Endothelial cell of umbilical vein (primary cell): Measurements from ENCODE around the gene PLPPR3. TPM values are rescaled to one million over a fixed set of nuclear protein-coding genes. Genes with fewer than 3 reads are reported as not detected.

ENCODE experiments used
- BruUV-seq: library from RNA; stranded (reverse); fragments of 400-500 nt; replicated peaks from 2 replicates; lab custom pipeline; 2021; lab: Mats Ljungman, UMichigan
- CTCF ChIA-PET: fragments of 300-600, 350-600 bp; sonication (Branson Sonifier 250); formaldehyde crosslinking; loops from one replicate; lab custom pipeline; 2021; ENCODE audit warnings: antibody characterized with exemption, inconsistent platforms; lab: Charles Lee
- POLR2A ChIA-PET: fragments of 300-600, 350-600 bp; sonication (Branson Sonifier 250); formaldehyde crosslinking; loops from one replicate; lab custom pipeline; 2021; ENCODE audit warnings: antibody characterized with exemption, inconsistent platforms; lab: Charles Lee
- DNase-seq: peaks from one replicate; pipeline ENCODE4 v3.0.0-alpha.2; 2011; ENCODE audit warnings: low read depth, low spot score
- FAIRE-seq: peaks from 2 replicates; lab custom pipeline; 2011; peaks lifted over from hg19 to GRCh38; lab: Jason Lieb, UNC
- H2AFZ ChIP-seq: 2 replicates; pipeline ENCODE4 v1.6.0; 2012; ENCODE audit warnings: low read depth, low read length, control low read depth, inconsistent platforms
- H3K27ac ChIP-seq: 2 replicates; pipeline ENCODE4 v1.5.1; 2011; ENCODE audit warnings: low read depth, mild to moderate bottlenecking, control low read depth, low read length, moderate library complexity; ENCODE audit not compliant: insufficient read depth
- H3K27me3 ChIP-seq, 2 experiments: 2 replicates each; pipeline versions ENCODE4 v1.6.0 to v1.6.1; 2011; ENCODE audit warnings: low read length in 2 of 2, mixed read lengths in 1 of 2; ENCODE audit not compliant: control insufficient read depth in 2 of 2, insufficient read depth in 2 of 2
- H3K36me3 ChIP-seq, 2 experiments: 2 replicates in 1 of 2; 3 replicates in 1 of 2; pipeline ENCODE4 v1.5.1; 2011; ENCODE audit warnings: low read length in 2 of 2, mild to moderate bottlenecking in 1 of 2, moderate library complexity in 1 of 2; ENCODE audit not compliant: control insufficient read depth in 2 of 2, insufficient read depth in 2 of 2; ENCODE audit errors: extremely low read depth in 1 of 2
- H3K4me1 ChIP-seq: 3 replicates; pipeline ENCODE4 v1.5.1; 2011; ENCODE audit warnings: mild to moderate bottlenecking, low read length; ENCODE audit not compliant: control insufficient read depth, insufficient read depth; ENCODE audit errors: extremely low read depth
- H3K4me2 ChIP-seq: 2 replicates; pipeline ENCODE4 v1.6.1; 2011; ENCODE audit warnings: low read length, control low read depth, mixed read lengths; ENCODE audit not compliant: insufficient read depth
- H3K4me3 ChIP-seq, 3 experiments: fragments of 200-600 bp in 1 of 3; sonication (generic), shearing (Covaris generic) in 1 of 3; replicated peaks in 1 of 3; 2 replicates each; pipeline ENCODE4 v1.5.1; 2011 to 2016; ENCODE audit warnings: control low read depth in 3 of 3, low read length in 3 of 3, mild to moderate bottlenecking in 2 of 3, inconsistent platforms in 1 of 3, low read depth in 1 of 3, moderate library complexity in 1 of 3; ENCODE audit not compliant: insufficient read depth in 1 of 3
- H3K79me2 ChIP-seq: 2 replicates; pipeline ENCODE4 v1.6.0; 2012; ENCODE audit warnings: low read length, inconsistent platforms; ENCODE audit not compliant: control insufficient read depth, insufficient read depth
- H3K9ac ChIP-seq: replicated peaks from 2 replicates; pipeline ENCODE3; 2011; ENCODE audit warnings: low read length, control low read depth; ENCODE audit not compliant: insufficient read depth; ENCODE audit errors: extremely low read depth
- H3K9me1 ChIP-seq: replicated peaks from 3 replicates; pipeline ENCODE4 v1.6.0; 2011; ENCODE audit warnings: mild to moderate bottlenecking, low read length; ENCODE audit not compliant: control insufficient read depth, insufficient read depth; ENCODE audit errors: extremely low read depth
- H3K9me3 ChIP-seq: replicated peaks from 2 replicates; pipeline ENCODE4 v1.5.1; 2012; ENCODE audit warnings: low read length, inconsistent platforms; ENCODE audit not compliant: control insufficient read depth, insufficient read depth
- H4K20me1 ChIP-seq: replicated peaks from 2 replicates; pipeline ENCODE3; 2011; ENCODE audit warnings: mild to moderate bottlenecking, low read length; ENCODE audit not compliant: control insufficient read depth, insufficient read depth; ENCODE audit errors: extremely low read depth
- EZH2 ChIP-seq: IDR thresholded peaks from 2 replicates; pipeline ENCODE4 v1.6.1; 2012; ENCODE audit warnings: borderline replicate concordance, low read depth, mild to moderate bottlenecking, moderate library complexity, low read length, inconsistent platforms; ENCODE audit not compliant: severe bottlenecking
- FOS ChIP-seq: IDR thresholded peaks from 2 replicates; pipeline ENCODE4 v1.6.1; 2011; ENCODE audit warnings: mild to moderate bottlenecking, low read length, moderate library complexity, borderline replicate concordance; ENCODE audit not compliant: insufficient read depth
- GATA2 ChIP-seq: IDR thresholded peaks from 2 replicates; pipeline ENCODE4 v1.7.0; 2011; ENCODE audit warnings: low read depth, mild to moderate bottlenecking, moderate library complexity, mixed read lengths, low read length; ENCODE audit not compliant: insufficient read length, insufficient read depth
- JUN ChIP-seq: IDR thresholded peaks from 2 replicates; pipeline ENCODE4 v1.6.1; 2011; ENCODE audit warnings: borderline replicate concordance, low read depth; ENCODE audit not compliant: insufficient read length, insufficient read depth
- MAX ChIP-seq: IDR thresholded peaks from 2 replicates; pipeline ENCODE4 v1.6.1; 2011; ENCODE audit not compliant: insufficient read depth, insufficient read length
- MYC ChIP-seq: IDR thresholded peaks from one replicate; pipeline ENCODE4 v1.6.1; 2011; ENCODE audit warnings: mild to moderate bottlenecking, low read depth, low read length
- POLR2A ChIP-seq: IDR thresholded peaks from 2 replicates; pipeline ENCODE4 v1.6.1; 2012; ENCODE audit warnings: low read depth, mild to moderate bottlenecking, control low read depth, low read length
- POLR2AphosphoS5 ChIP-seq: IDR thresholded peaks from 2 replicates; pipeline ENCODE4 v1.6.1; 2012; ENCODE audit warnings: low read depth, mild to moderate bottlenecking, control low read depth, low read length, moderate library complexity; ENCODE audit not compliant: insufficient read depth
- dilution Hi-C: fragments of 300-500 bp; cut with MboI; formaldehyde crosslinking; loops from one replicate; pipeline ENCODE4 v1.15.0; 2019; ENCODE audit warnings: low sequenced_read_pairs; ENCODE audit not compliant: extremely low pct_ligation_motif_present
- intact Hi-C: fragments of 100-400 bp; cut with micrococcal nuclease; formaldehyde crosslinking; loops from one replicate; pipeline ENCODE4 v1.10.0; 2022
- polyA plus RNA-seq, 4 experiments: library from polyadenylated mRNA; depleted of rRNA in 3 of 4; stranded (reverse) in 3 of 4; unstranded in 1 of 4; fragments of >200 nt; gene quantifications; 2 replicates each; pipeline versions ENCODE4 v1.2.1 to v1.2.3, GENCODE V29; 2011 to 2012; ENCODE audit warnings: missing spikeins in 1 of 4
- total RNA-seq: library from RNA; stranded (reverse); gene quantifications from 2 replicates; pipeline ENCODE4 v1.2.3, GENCODE V29; 2021
- TF ChIP-seq, protein P1 (sequence below), 2 donors: IDR thresholded peaks; 1 replicate in 1 of 2; 2 replicates in 1 of 2; pipeline ENCODE4 v1.5.1; 2011; ENCODE audit warnings: low read length in 2 of 2, mild to moderate bottlenecking in 2 of 2, moderate library complexity in 2 of 2, control low read depth in 1 of 2, inconsistent platforms in 1 of 2, low read depth in 1 of 2; ENCODE audit not compliant: insufficient read depth in 1 of 2; ENCODE audit errors: extremely low read depth in 1 of 2

The PLPPR3 gene
- total and polyA plus RNA-seq, 2 donors (not counting 3 experiments of a cell fraction or from before 2014, with no cell fraction given): 1.1 to 1.2 TPM

- H3K79me2 ChIP-seq: no peaks in the 10 kb centered on the region
- CTCF ChIA-PET: no interaction called here
- no peak for FAIRE-seq
These were observed 48.6 kb upstream of the PLPPR3 start for GRCh38 chr19:870314-870713.

GRCh38 chr19:869245-870177, 47.8 kb upstream of the PLPPR3 start:
- intact Hi-C loops: loop anchor here (1.0 kb wide), 1 partner anchor 206 kb away; the partner anchor contains the start of gene RNF126

More at GRCh38 chr19:870314-870713, 48.6 kb upstream of the PLPPR3 start:
- Histone ChIP-seq H2AFZ (no peak overlapping the region), H3K27me3 (no peaks in the 10 kb centered on the region), H3K4me1 (peaks cover 9% of the 10 kb centered on the region), H4K20me1 (no peaks in the 10 kb centered on the region), H3K9me1 (no peaks in the 10 kb centered on the region), H3K36me3 (peaks cover 0 to 13% of the 10 kb centered on the region in 2 experiments), H3K27ac (no peak overlapping the region), H3K4me3 (no peak overlapping the region), H3K4me2 (no peak overlapping the region), H3K9ac (no peak overlapping the region), H3K9me3 (no peaks in the 10 kb centered on the region)
- POLR2A ChIA-PET: no interaction called here
- intact Hi-C loops (no loop called here), dilution Hi-C loops (no loop called here)
- TF ChIP-seq EZH2 (no peak), MYC (no peak), GATA2 (no peak), POLR2AphosphoS5 (no peak), FOS (no peak), JUN (no peak)
- BruUV-seq: no TSS peak
- no peak for DNase-seq

More at GRCh38 chr19:869245-870177, 47.8 kb upstream of the PLPPR3 start:
- H3K27me3 ChIP-seq: no peaks in the 10 kb centered on the region
- CTCF ChIA-PET: no interaction called here
- peak; percentile 88 for DNase-seq
- H3K9ac ChIP-seq: no peak overlapping the region
- H3K36me3 ChIP-seq: peaks cover 0 to 13% of the 10 kb centered on the region in 2 experiments
- H3K9me1 ChIP-seq: no peaks in the 10 kb centered on the region
- H3K27ac ChIP-seq: peak overlapping the region; percentile 44
- no peak overlapping the region for H2AFZ ChIP-seq
- no peak overlapping the region for H3K4me3 ChIP-seq
- no peak overlapping the region for H3K4me2 ChIP-seq
- no TSS peak for BruUV-seq
- POLR2A ChIA-PET: no interaction called here
- no peaks in the 10 kb centered on the region for H3K79me2 ChIP-seq
- dilution Hi-C loops: no loop called here
- H4K20me1 ChIP-seq: no peaks in the 10 kb centered on the region
- no peaks in the 10 kb centered on the region for H3K9me3 ChIP-seq
- peak; percentile 85 for FAIRE-seq
- TF ChIP-seq EZH2 (no peak), POLR2AphosphoS5 (no peak), JUN (peak; percentile 74), MYC (no peak), FOS (peak; percentile 69), GATA2 (no peak), POLR2A (no peak), MAX (no peak)
- TF ChIP-seq, protein P1, sequence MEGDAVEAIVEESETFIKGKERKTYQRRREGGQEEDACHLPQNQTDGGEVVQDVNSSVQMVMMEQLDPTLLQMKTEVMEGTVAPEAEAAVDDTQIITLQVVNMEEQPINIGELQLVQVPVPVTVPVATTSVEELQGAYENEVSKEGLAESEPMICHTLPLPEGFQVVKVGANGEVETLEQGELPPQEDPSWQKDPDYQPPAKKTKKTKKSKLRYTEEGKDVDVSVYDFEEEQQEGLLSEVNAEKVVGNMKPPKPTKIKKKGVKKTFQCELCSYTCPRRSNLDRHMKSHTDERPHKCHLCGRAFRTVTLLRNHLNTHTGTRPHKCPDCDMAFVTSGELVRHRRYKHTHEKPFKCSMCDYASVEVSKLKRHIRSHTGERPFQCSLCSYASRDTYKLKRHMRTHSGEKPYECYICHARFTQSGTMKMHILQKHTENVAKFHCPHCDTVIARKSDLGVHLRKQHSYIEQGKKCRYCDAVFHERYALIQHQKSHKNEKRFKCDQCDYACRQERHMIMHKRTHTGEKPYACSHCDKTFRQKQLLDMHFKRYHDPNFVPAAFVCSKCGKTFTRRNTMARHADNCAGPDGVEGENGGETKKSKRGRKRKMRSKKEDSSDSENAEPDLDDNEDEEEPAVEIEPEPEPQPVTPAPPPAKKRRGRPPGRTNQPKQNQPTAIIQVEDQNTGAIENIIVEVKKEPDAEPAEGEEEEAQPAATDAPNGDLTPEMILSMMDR (IDR thresholded peaks at IDR 0.05; ENCODE audit: extremely low read depth in 1 of 2, insufficient read depth in 1 of 2, low read depth in 1 of 2, low read length in 2 of 2): no peak
- H3K4me1 ChIP-seq: peaks cover 9% of the 10 kb centered on the region
